GM12875 (cell line): ENCODE data around the gene KLC4.

Experiments
- H3K4me3 ChIP-seq: one replicate; pipeline ENCODE4 v1.5.1; 2011; ENCODE audit warnings: low read depth, low read length, control low read depth
- TF ChIP-seq, protein P1 (sequence below): IDR thresholded peaks from 2 replicates; pipeline ENCODE4 v1.5.1; 2011; ENCODE audit warnings: low read depth, mild to moderate bottlenecking, control low read depth, inconsistent platforms, low read length, moderate library complexity, borderline replicate concordance; ENCODE audit not compliant: insufficient read depth

KLC4 gene

DNA sequence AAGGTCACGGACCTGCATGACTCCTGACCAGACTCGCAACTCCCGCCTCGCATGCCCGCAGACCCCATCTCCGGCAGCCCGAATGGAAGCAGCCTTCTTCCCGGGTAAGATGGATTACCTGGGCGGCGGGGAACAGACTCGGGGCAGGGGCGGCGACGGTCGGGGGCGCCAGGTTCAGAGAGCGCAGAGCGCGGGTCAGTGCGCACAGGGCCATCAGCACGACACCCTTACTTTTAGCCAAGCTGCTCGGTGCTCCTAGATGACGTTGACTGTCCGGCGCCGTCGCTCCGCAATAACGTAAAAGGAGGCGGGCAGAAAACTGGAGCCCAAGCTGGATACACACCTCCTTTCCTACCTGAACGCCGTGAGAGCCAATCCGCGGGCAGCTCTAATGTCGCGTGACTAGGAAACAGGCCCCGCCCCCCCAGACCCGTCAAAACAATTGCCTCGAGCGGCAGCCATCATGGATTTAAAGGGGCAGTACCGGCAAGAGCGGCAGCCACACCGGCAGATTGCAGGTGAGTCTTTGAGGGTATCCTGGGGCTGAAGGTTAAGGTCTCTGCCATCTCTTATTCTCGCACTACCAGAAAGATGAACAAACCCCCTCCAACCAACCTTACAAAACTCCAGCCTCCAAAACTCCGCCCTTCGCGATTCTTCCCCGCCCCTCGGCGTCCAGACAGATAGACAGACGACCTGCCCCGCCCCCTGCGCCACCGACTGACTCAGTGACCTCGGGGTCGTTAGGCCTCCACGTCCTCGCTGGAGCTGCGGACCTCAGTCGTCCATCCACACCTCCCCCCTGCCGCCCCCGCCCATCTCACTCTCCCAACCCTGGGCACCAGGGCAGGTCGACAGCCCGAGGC is at the start of gene KLC4, which contains the start of gene MRPL2:
Gene KLC4, plus strand, starts transcription at position 464 of the 866 bp plus-strand sequence. CDS start 1,705 bp downstream, outside the sequence.
Gene MRPL2, minus strand, starts transcription at position 267 of the 866 bp plus-strand sequence. Its CDS starts 53 bp downstream, at position 214.
- peak within 1 kb of the TSS; percentile 73 for H3K4me3 ChIP-seq
- TF ChIP-seq, protein P1, sequence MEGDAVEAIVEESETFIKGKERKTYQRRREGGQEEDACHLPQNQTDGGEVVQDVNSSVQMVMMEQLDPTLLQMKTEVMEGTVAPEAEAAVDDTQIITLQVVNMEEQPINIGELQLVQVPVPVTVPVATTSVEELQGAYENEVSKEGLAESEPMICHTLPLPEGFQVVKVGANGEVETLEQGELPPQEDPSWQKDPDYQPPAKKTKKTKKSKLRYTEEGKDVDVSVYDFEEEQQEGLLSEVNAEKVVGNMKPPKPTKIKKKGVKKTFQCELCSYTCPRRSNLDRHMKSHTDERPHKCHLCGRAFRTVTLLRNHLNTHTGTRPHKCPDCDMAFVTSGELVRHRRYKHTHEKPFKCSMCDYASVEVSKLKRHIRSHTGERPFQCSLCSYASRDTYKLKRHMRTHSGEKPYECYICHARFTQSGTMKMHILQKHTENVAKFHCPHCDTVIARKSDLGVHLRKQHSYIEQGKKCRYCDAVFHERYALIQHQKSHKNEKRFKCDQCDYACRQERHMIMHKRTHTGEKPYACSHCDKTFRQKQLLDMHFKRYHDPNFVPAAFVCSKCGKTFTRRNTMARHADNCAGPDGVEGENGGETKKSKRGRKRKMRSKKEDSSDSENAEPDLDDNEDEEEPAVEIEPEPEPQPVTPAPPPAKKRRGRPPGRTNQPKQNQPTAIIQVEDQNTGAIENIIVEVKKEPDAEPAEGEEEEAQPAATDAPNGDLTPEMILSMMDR: no peak

DNA sequence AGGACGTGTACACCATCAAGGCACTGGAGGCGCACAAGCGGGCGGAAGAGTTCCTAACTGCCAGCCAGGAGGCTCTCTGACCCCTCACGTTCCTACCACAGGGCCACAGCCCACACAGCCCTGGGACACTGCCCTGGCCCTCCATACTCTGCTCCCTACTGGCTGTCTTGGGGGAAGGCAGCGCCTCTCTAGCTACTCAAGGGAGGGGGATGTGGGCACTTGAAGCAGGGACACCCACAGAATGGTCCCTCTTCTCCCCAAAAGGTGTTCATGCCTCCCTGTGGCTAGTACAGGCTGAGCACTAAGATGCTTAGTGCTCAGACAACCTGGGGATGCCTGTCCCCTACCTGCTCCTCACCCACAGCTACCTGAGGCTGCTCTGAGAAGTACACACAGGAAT is 48.2 kb upstream of the KLC4 start:
- TF ChIP-seq, protein P1: no peak
- H3K4me3 ChIP-seq: no peak overlapping the region

DNA sequence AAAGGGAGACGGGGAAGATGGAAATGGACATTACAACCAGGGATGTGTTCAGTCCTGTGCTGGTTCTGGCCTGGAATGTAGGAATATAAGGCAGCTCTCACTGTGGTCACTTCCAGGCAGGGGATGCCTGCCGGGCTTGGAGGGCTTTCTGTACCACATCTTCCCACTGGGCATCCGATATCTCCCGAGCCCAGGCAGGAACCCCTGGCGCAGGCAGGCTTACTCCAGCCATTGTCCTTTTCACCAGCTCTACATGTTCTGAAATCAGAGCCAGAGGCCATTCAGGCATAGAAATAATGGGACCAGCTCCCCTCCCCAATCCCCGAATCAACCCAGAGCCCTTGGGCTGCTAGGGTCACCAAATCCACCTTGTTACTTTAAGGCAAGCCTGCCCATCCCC is 47.1 kb upstream of the KLC4 start:
- no peak overlapping the region for H3K4me3 ChIP-seq
- TF ChIP-seq, protein P1: no peak

DNA sequence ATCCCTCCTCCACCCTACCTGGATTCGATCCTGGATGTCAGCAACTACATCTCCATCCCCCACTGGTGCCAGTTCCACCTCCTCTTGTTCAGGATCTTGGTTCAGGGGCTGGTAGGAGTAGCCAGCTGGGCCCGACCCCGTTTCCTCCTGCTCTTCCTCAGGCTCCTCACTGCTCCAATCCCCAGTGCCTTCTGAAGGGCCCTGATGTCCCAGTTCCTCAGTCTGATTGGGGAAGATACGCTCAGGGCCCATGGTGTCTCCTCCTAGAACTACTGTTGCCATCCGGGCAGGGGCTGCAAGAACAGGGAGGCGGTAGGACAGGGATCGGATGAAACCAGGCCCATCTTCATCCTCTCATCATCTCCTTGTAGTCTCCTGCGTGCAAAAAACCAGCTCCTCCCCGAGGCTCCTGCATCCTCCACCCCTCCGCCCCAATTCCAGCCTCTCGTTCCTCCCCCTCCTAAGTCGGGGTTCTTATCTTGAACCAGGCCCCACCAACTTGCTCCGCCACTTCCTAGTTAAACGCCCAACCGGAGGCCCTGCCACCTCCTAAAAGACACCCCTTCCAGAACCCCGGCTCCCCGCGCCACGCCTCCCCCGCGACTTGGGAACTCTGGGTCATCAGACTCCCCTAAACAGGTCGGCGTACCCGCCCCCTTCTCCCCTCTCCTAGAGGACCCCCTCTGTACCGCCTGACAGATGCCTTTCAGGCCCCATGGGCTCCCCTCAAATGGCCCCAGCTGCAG is 46.2 kb upstream of the KLC4 start:
- H3K4me3 ChIP-seq: peak overlapping the region; percentile 65
- TF ChIP-seq, protein P1: no peak

DNA sequence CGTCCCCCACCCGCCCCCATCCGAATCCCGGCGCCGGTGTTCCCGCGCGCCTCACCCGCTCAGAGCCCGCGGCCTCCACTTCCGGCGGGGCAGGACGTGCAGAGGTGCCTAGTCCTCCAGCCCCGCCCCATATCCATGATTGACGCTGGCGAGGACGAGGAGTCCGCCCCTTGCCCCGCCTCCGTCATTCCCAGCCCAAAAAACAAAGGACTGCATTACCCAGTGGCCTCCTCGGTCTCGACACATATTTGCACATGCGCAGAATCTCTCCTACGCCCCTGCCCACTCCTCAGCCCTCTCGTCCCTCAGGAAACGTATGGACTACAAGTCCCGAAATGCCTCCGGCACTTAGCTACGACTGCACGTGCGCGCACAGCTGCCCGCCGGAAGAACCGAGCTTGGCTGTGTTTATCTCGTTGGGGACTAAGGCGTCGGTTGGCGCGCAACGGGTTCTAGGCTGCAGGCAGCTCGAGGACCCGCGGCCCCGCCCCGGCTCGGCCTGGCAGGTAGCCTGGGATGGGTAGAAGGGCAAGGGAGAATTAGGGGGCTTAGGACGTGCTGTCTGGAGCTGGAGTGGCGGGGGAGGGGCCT is 45.5 kb upstream of the KLC4 start, which contains the start of the genes KLHDC3 and MEA1:
Gene KLHDC3, plus strand, starts transcription at position 407 of the 591 bp plus-strand sequence. CDS start 2,944 bp downstream, outside the sequence.
Gene MEA1, minus strand, starts transcription at position 104 of the 591 bp plus-strand sequence. CDS start 133 bp downstream, outside the sequence.
- TF ChIP-seq, protein P1: no peak
- H3K4me3 ChIP-seq: peak within 1 kb of the TSS; percentile 65

DNA sequence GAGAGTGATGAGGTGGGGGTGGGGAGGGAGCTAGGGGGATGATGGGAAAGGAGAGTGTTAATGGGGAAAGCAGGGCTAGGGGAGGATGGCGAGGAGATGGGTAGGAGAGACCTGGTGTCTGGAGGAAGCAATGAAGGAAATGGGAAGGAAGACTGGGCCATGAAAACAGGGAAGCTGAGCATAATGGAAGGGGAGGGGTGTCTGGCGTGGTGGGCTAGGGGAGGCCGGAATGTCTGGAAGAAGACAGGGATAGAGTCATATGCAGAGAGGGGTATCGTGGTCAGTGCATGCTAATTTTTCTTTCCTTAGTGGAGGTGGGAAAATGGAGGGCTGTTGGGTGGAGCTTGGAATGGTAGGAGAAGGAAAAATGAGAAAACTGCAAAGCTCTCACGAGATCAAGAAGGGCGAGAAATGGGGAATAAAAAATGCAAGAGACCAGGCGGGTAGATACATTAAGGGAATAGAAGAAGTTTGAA is 45.0 kb upstream of the KLC4 start:
- H3K4me3 ChIP-seq: peak overlapping the region; percentile 48
- TF ChIP-seq, protein P1: no peak
